Gastroesophageal sphincter (tissue), 4 donors: ENCODE measurements around the gene MUSTN1. TPM values are rescaled to one million over a fixed set of nuclear protein-coding genes. Genes with fewer than 3 reads are reported as not detected.

ENCODE experiments used
- ATAC-seq: fragments of 150-250 bp; one replicate; pipeline ENCODE4 v1.9.1; 2016; ENCODE audit warnings: mild to moderate bottlenecking, moderate library complexity
- H3K27ac ChIP-seq, 4 donors: fragments of 200-600 bp; sonication (generic) in 3 of 4; 1 replicate in 3 of 4; 2 replicates in 1 of 4; pipeline ENCODE4 v1.5.1; 2016 to 2019
- H3K27me3 ChIP-seq: fragments of 200-600 bp; sonication (generic); one replicate; pipeline ENCODE4 v1.5.1; 2019
- H3K36me3 ChIP-seq, 2 donors: fragments of 200-600 bp; sonication (generic); one replicate each; pipeline ENCODE4 v1.5.1; 2019; ENCODE audit warnings: control low read depth in 1 of 2
- H3K4me1 ChIP-seq, 3 donors: fragments of 200-600 bp; sonication (generic); 1 replicate in 2 of 3; 2 replicates in 1 of 3; pipeline ENCODE4 v1.5.1; 2016 to 2019; ENCODE audit warnings: control low read depth in 2 of 3
- H3K4me3 ChIP-seq, 2 donors: fragments of 200-600 bp; sonication (generic); one replicate each; pipeline ENCODE4 v1.5.1; 2019; ENCODE audit warnings: mild to moderate bottlenecking in 1 of 2, moderate library complexity in 1 of 2
- H3K9me3 ChIP-seq, 3 donors: fragments of 200-600 bp; sonication (generic); one replicate each; pipeline ENCODE4 v1.5.1; 2017 to 2019; ENCODE audit warnings: control low read depth in 2 of 3
- CTCF ChIP-seq, 4 experiments: fragments of 200-600 bp in 2 of 4; fragments of 450-650 bp in 2 of 4; sonication (generic) in 1 of 4; IDR thresholded peaks; one replicate each; pipeline ENCODE4 v1.5.1; 2017 to 2019; ENCODE audit warnings: antibody characterized with exemption in 4 of 4, mild to moderate bottlenecking in 2 of 4, moderate library complexity in 2 of 4
- EP300 ChIP-seq: sonication (generic); formaldehyde crosslinking; IDR thresholded peaks from one replicate; pipeline ENCODE4 v1.6.1; 2017; ENCODE audit warnings: antibody characterized with exemption, mild to moderate bottlenecking
- POLR2A ChIP-seq, 2 donors: fragments of 450-650 bp; IDR thresholded peaks; one replicate each; pipeline ENCODE4 v1.6.1; 2017; ENCODE audit warnings: antibody characterized with exemption in 2 of 2, mild to moderate bottlenecking in 2 of 2, moderate library complexity in 1 of 2
- POLR2AphosphoS5 ChIP-seq: sonication (generic); formaldehyde crosslinking; IDR thresholded peaks from one replicate; pipeline ENCODE4 v1.6.1; 2017; ENCODE audit warnings: antibody characterized with exemption
- WGBS, 2 donors: methylation state at CpG; one replicate each; pipeline ENCODE4 v1.1.5; 2018; ENCODE audit warnings: low coverage in 1 of 2; 5-methylcytosine and 5-hydroxymethylcytosine counted together
- total RNA-seq, 4 donors: library from RNA; depleted of rRNA; stranded (reverse); fragments of >200 nt; gene quantifications; one replicate each; pipeline ENCODE4 v1.1.0, GENCODE V29; 2016

The MUSTN1 gene
- total RNA-seq, 4 donors from 2014 or later: 8.6 to 20.9 (median 16.6) TPM

- Histone ChIP-seq H3K36me3 (peaks cover 0 to 36% of the 10 kb centered on the region in 2 donors), H3K9me3 (no peaks in the 10 kb centered on the region), H3K4me1 (no peaks in the 10 kb centered on the region), H3K27ac (no peak overlapping the region), H3K4me3 (no peak overlapping the region), H3K27me3 (no peaks in the 10 kb centered on the region)
- TF ChIP-seq POLR2A (IDR thresholded peaks at IDR 0.05) (no peak), CTCF (IDR thresholded peaks at IDR 0.05) (peak in 2 of 4 experiments; percentile 7 to 33)
- no peak for ATAC-seq
- no CpG with 5 or more reads among the region's 11 CpGs for WGBS, 2 donors
Measured at GRCh38 chr3:52820736-52821135, 14.1 kb downstream of the MUSTN1 start.

GRCh38 chr3:52819936-52820335 lies 14.9 kb downstream of the MUSTN1 start:
- no CpG with 5 or more reads among the region's 2 CpGs for WGBS, 2 donors
- H3K27me3 ChIP-seq: no peaks in the 10 kb centered on the region
- H3K36me3 ChIP-seq: peaks cover 0 to 36% of the 10 kb centered on the region in 2 donors
- no peaks in the 10 kb centered on the region for H3K9me3 ChIP-seq
- TF ChIP-seq CTCF (IDR thresholded peaks at IDR 0.05) (no peak), EP300 (no peak), POLR2AphosphoS5 (no peak), POLR2A (IDR thresholded peaks at IDR 0.05) (no peak)
- no peaks in the 10 kb centered on the region for H3K4me1 ChIP-seq
- H3K27ac ChIP-seq: no peak overlapping the region
- ATAC-seq: no peak
- no peak overlapping the region for H3K4me3 ChIP-seq

- ATAC-seq: no peak
- no CpG with 5 or more reads among the region's 7 CpGs for WGBS, 2 donors
Measured at GRCh38 chr3:52817860-52818259, 17.0 kb downstream of the MUSTN1 start.

GRCh38 chr3:52817221-52817620 lies 17.6 kb downstream of the MUSTN1 start:
- Histone ChIP-seq H3K9me3 (no peaks in the 10 kb centered on the region), H3K36me3 (peaks cover 0 to 12% of the 10 kb centered on the region in 2 donors), H3K27ac (no peak overlapping the region), H3K27me3 (no peaks in the 10 kb centered on the region), H3K4me3 (no peak overlapping the region), H3K4me1 (no peaks in the 10 kb centered on the region)
- 96 to 100% methylated on average over 3 of the region's 10 CpGs for WGBS, 2 donors
- ATAC-seq: no peak
- no peak for TF ChIP-seq EP300
- TF ChIP-seq CTCF (IDR thresholded peaks at IDR 0.05): no peak
- TF ChIP-seq POLR2AphosphoS5: no peak
- TF ChIP-seq POLR2A (IDR thresholded peaks at IDR 0.05): no peak

More at GRCh38 chr3:52817860-52818259, 17.0 kb downstream of the MUSTN1 start:
- no peak for TF ChIP-seq CTCF (IDR thresholded peaks at IDR 0.05)
- no peak for TF ChIP-seq POLR2AphosphoS5
- TF ChIP-seq EP300: no peak
- no peak for TF ChIP-seq POLR2A (IDR thresholded peaks at IDR 0.05)
- Histone ChIP-seq H3K27me3 (no peaks in the 10 kb centered on the region), H3K4me3 (no peak overlapping the region), H3K27ac (no peak overlapping the region), H3K4me1 (no peaks in the 10 kb centered on the region), H3K36me3 (peaks cover 0 to 16% of the 10 kb centered on the region in 2 donors), H3K9me3 (no peaks in the 10 kb centered on the region)

GRCh38 chr3:52816654-52817053 lies 18.2 kb downstream of the MUSTN1 start:
- no peaks in the 10 kb centered on the region for H3K9me3 ChIP-seq
- WGBS, 2 donors: 83 to 84% methylated on average over 1 to 9 of the region's 10 CpGs
- no peak for ATAC-seq
- TF ChIP-seq POLR2AphosphoS5 (no peak), EP300 (no peak), CTCF (IDR thresholded peaks at IDR 0.05) (no peak), POLR2A (IDR thresholded peaks at IDR 0.05) (no peak)
- H3K27me3 ChIP-seq: no peaks in the 10 kb centered on the region
- H3K27ac ChIP-seq: no peak overlapping the region
- H3K4me3 ChIP-seq: no peak overlapping the region
- no peaks in the 10 kb centered on the region for H3K4me1 ChIP-seq
- peaks cover 0 to 12% of the 10 kb centered on the region in 2 donors for H3K36me3 ChIP-seq
